Stimulated activated CD8-positive, alpha-beta memory T cell treated with anti-CD3 and anti-CD28 coated beads, Interleukin-15, amount 100 ng/mL, for 24 hours (primary cell): Measurements from ENCODE around the gene LGALS1.

Experiments
- DNase-seq: peaks from one replicate; pipeline ENCODE4 v3.0.0-alpha.2; 2020; ENCODE audit warnings: low read depth

The LGALS1 gene

DNA sequence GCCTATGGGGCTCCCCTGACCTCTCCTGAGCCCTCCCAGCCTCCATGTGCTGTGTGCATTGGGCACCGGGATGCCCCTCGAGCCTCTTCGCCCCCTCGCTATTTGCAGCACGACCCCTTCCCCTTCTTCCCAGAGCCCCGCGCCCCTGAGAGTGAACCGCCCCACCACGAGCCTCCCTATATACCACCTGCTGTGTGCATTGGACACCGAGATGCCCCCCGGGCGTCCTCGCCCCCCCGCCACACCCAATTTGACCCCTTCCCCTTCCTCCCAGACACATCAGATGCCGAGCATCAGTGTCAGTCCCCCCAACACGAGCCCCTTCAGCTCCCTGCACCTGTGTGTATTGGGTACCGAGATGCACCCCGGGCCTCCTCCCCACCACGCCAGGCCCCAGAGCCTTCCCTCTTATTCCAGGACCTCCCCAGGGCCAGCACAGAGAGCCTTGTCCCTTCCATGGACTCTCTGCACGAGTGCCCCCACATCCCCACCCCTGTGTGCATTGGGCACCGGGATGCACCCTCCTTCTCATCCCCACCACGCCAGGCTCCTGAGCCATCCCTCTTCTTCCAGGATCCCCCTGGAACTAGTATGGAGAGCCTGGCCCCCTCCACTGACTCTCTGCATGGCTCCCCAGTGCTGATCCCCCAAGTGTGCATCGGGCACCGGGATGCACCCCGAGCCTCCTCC lies 50.3 kb downstream of the LGALS1 start:
- DNase-seq: no peak

DNA sequence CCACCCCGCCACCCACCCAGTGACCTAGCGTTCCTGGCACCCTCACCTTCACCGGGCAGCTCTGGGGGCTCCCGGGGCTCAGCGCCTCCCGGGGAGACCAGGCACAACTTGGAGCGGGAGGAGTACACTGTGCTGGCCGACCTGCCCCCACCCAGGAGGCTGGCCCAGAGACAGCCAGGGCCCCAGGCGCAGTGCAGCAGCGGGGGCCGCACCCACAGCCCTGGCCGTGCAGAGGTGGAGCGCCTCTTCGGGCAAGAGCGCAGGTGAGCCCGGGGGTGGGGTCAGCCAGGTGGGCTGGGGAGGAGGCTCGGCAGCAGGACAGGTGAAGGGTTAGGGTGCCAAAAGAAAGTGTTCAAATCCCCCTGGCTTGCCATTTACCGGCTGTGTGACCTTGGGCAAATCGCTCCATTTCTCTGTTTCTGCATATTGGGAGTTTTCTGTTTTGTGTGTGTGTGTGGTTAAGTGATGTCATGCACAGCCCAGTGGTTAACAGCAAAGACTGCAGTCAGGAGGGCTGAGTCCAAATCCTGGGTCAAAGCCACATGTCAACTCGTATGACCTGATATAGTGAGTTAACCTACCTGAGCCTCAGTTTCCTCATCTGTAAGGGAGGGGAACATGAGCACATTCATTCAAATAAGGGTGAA lies 50.9 kb downstream of the LGALS1 start:
- DNase-seq: no peak

DNA sequence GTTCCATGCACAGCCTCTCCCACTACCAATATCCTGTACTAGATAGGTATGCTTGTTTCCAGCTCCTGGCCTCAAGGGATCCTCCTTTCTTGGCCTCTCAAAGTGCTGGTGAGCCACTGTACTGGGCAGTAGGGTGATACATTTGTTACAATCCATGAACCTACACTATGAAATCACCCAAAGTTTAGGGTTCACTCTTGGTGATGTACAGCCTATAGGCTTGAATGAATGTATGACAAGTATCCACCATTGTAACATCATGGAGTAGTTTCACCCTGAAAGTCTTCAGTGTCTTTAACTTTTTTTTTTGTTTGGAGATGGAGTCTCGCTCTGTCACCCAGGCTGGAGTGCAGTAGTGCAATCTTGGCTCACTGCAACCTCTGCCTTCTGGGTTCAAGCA lies 53.2 kb downstream of the LGALS1 start:
- no peak for DNase-seq
